HUES48 (cell line): Measurements from ENCODE around the gene FLVCR1.

Experiments used
- H3K27ac ChIP-seq: one replicate; pipeline ENCODE4 v1.7.0; 2013; ENCODE audit warnings: low read depth, low read length, inconsistent platforms
- H3K27me3 ChIP-seq: 2 replicates; pipeline ENCODE4 v1.6.1; 2013; ENCODE audit warnings: mild to moderate bottlenecking, low read length; ENCODE audit not compliant: control insufficient read depth, insufficient read depth
- H3K36me3 ChIP-seq: 2 replicates; pipeline ENCODE4 v1.6.1; 2013; ENCODE audit warnings: low read length; ENCODE audit not compliant: control insufficient read depth, insufficient read depth
- H3K4me1 ChIP-seq: 2 replicates; pipeline ENCODE4 v1.6.1; 2013; ENCODE audit warnings: mild to moderate bottlenecking, low read length; ENCODE audit not compliant: control insufficient read depth, insufficient read depth
- H3K4me3 ChIP-seq: 2 replicates; pipeline ENCODE4 v1.5.1; 2013; ENCODE audit warnings: mild to moderate bottlenecking, low read depth, low read length
- H3K9ac ChIP-seq: 2 replicates; pipeline ENCODE4 v1.6.1; 2013; ENCODE audit warnings: mild to moderate bottlenecking, low read depth, low read length, moderate library complexity
- H3K9me3 ChIP-seq: 2 replicates; pipeline ENCODE4 v1.6.1; 2013; ENCODE audit warnings: low read length; ENCODE audit not compliant: control insufficient read depth, insufficient read depth

The FLVCR1 gene

GRCh38 chr1:212946872-212947271, 88.8 kb downstream of the FLVCR1 start:
- H3K27ac ChIP-seq = no peak overlapping the region
- no peaks in the 10 kb centered on the region for H3K9me3 ChIP-seq
- peaks cover 10% of the 10 kb centered on the region for H3K4me1 ChIP-seq
- H3K4me3 ChIP-seq = no peak overlapping the region
- no peak overlapping the region for H3K9ac ChIP-seq
- H3K36me3 ChIP-seq = peaks cover 5% of the 10 kb centered on the region
- peaks cover 8% of the 10 kb centered on the region; the same call in 1 of the 2 replicates for H3K27me3 ChIP-seq
